ENCODE measurements around the gene PGM1. TPM values are rescaled to one million over a fixed set of nuclear protein-coding genes. Genes with fewer than 3 reads are reported as not detected.

The PGM1 gene
- total RNA-seq, 1 donor from 2014 or later: 3.6 TPM

DNA sequence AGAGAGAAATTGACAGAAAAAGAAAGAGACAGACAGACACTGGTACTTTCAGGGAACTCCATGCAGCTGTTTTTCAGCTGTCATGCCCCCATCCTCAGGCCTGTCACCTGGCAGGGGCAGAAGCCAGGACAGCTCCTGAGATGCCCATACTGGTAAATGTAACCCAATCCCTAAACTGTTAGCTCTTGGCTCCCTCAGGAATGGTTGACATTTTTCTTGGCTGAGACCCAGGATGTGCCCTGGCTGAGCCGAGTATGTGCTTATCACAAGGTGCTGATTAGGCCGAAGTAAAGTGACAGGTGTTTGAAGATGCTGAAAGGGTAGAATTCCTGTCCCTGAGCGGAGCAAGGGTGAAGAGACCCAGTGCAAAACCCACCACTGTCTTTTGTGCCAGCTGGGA lies 50.7 kb downstream of the PGM1 start:
- DNase-seq: no peak
- no peaks in the 10 kb centered on the region for H3K9me3 Mint-ChIP-seq (ENCODE audit: unreplicated experiment)

DNA sequence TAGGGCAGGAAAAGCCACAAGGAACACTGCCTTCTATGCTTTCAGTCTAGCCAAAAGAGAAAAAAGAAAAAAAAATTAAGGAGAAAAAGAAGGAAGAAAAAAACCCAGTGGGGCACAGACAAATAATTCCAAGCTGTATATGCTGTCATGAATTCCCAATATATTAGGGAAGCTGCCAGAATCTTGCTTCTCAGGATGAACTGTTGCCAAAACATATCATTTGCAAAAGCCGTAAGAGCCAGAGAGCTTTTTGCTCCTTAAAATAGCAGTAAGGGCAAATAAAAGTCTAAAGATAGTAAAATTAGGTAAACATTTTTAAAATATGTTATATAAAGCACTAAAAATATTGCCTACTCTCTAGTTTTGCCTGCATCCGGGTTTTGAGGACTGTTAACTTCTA lies 52.1 kb downstream of the PGM1 start:
- Mint-ChIP-seq H3K27me3 (ENCODE audit: unreplicated experiment) (no peaks in the 10 kb centered on the region), H3K4me1 (ENCODE audit: low read depth, unreplicated experiment) (no peaks in the 10 kb centered on the region), H3K36me3 (ENCODE audit: unreplicated experiment) (no peaks in the 10 kb centered on the region), H3K27ac (ENCODE audit: unreplicated experiment) (no peak overlapping the region), H3K9me3 (ENCODE audit: unreplicated experiment) (no peaks in the 10 kb centered on the region), H3K4me3 (ENCODE audit: unreplicated experiment) (no peak overlapping the region)
- TF ChIP-seq, protein P1, sequence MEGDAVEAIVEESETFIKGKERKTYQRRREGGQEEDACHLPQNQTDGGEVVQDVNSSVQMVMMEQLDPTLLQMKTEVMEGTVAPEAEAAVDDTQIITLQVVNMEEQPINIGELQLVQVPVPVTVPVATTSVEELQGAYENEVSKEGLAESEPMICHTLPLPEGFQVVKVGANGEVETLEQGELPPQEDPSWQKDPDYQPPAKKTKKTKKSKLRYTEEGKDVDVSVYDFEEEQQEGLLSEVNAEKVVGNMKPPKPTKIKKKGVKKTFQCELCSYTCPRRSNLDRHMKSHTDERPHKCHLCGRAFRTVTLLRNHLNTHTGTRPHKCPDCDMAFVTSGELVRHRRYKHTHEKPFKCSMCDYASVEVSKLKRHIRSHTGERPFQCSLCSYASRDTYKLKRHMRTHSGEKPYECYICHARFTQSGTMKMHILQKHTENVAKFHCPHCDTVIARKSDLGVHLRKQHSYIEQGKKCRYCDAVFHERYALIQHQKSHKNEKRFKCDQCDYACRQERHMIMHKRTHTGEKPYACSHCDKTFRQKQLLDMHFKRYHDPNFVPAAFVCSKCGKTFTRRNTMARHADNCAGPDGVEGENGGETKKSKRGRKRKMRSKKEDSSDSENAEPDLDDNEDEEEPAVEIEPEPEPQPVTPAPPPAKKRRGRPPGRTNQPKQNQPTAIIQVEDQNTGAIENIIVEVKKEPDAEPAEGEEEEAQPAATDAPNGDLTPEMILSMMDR (IDR thresholded peaks at IDR 0.05; ENCODE audit: partially characterized antibody, unreplicated experiment): no peak
- DNase-seq: no peak

More for the DNA sequence above, 50.7 kb downstream of the PGM1 start:
- Mint-ChIP-seq H3K4me1 (ENCODE audit: low read depth, unreplicated experiment) (no peaks in the 10 kb centered on the region), H3K4me3 (ENCODE audit: unreplicated experiment) (no peak overlapping the region), H3K27ac (ENCODE audit: unreplicated experiment) (no peak overlapping the region), H3K36me3 (ENCODE audit: unreplicated experiment) (no peaks in the 10 kb centered on the region), H3K27me3 (ENCODE audit: unreplicated experiment) (no peaks in the 10 kb centered on the region)
- TF ChIP-seq, protein P1 (IDR thresholded peaks at IDR 0.05; ENCODE audit: partially characterized antibody, unreplicated experiment): no peak

DNA sequence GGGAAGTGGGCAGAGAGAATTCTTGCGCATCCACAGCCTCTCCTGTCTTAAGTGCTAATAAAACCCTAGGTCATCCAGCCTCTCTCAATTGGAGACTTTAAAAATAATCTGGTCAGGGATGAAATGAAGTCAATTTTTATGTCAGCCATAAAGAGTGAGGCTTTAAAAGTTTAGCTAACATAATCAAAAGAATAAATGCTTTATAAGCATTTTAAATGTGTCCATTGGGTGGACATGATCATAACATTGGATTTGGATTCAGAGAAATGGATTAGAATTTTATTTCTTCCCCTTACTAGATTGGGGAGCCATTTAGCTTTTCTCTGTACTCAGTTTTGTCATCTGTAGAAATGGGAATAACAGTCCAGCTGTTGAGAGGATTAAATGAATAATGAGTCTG lies 55.5 kb downstream of the PGM1 start:
- Mint-ChIP-seq H3K27ac (ENCODE audit: unreplicated experiment) (no peak overlapping the region), H3K4me3 (ENCODE audit: unreplicated experiment) (no peak overlapping the region), H3K27me3 (ENCODE audit: unreplicated experiment) (no peaks in the 10 kb centered on the region), H3K36me3 (ENCODE audit: unreplicated experiment) (no peaks in the 10 kb centered on the region), H3K9me3 (ENCODE audit: unreplicated experiment) (no peaks in the 10 kb centered on the region), H3K4me1 (ENCODE audit: low read depth, unreplicated experiment) (no peaks in the 10 kb centered on the region)
- TF ChIP-seq, protein P1 (IDR thresholded peaks at IDR 0.05; ENCODE audit: partially characterized antibody, unreplicated experiment): no peak
- no peak for DNase-seq

DNA sequence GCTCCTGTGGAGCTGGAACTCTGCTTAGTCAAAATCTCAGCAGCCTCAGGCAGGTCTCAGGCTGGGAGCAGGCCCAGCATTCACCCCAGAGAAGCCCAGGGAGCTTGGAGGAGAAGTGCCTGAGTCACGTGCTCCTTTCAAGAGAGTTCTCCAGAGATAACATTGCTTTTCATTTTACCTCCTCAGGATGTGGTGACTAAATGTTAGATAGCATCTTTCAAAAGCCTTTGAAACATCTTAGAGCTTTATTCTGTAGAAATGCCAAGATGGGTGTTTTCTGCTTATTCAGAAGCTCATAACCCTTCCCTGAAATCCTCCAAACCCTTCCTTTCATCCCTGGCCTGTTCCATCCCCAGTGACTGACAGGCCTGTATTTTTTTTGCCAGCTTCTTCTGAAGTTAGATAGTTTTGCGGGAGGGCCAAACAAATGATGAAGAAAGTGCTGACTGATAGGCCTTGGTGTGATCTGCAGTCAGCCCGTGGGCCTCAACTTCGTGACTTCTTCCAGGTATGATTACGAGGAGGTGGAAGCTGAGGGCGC lies 58.0 kb downstream of the PGM1 start:
- H3K36me3 Mint-ChIP-seq (ENCODE audit: unreplicated experiment): no peaks in the 10 kb centered on the region
- TF ChIP-seq, protein P1 (IDR thresholded peaks at IDR 0.05; ENCODE audit: partially characterized antibody, unreplicated experiment): no peak
- H3K9me3 Mint-ChIP-seq (ENCODE audit: unreplicated experiment): no peaks in the 10 kb centered on the region
- no peak overlapping the region for H3K27ac Mint-ChIP-seq (ENCODE audit: unreplicated experiment)
- DNase-seq: no peak
- no peak overlapping the region for H3K4me3 Mint-ChIP-seq (ENCODE audit: unreplicated experiment)
- peaks cover 1% of the 10 kb centered on the region for H3K27me3 Mint-ChIP-seq (ENCODE audit: unreplicated experiment)
- H3K4me1 Mint-ChIP-seq (ENCODE audit: low read depth, unreplicated experiment): no peaks in the 10 kb centered on the region

DNA sequence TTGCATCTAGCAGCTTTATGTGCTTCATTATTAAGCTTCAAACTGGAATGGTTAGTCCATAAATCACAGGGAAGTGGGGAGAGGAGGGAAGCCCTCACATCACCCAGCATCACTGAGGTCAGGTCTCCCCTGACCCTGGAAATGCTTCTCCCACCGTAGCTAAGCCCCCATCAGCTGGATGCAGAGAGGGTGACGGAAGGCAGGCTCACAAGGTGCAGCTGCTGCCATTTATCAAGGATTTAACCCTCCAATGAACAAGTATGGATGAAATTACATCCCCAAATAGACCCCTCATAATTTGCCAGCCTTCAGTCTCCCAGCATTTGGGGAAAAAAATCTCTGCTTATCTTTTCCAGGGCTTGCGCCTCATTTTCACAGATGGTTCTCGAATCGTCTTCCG lies 60.8 kb downstream of the PGM1 start:
- Mint-ChIP-seq H3K9me3 (ENCODE audit: unreplicated experiment) (no peaks in the 10 kb centered on the region), H3K27ac (ENCODE audit: unreplicated experiment) (no peak overlapping the region), H3K4me3 (ENCODE audit: unreplicated experiment) (no peak overlapping the region), H3K4me1 (ENCODE audit: low read depth, unreplicated experiment) (no peaks in the 10 kb centered on the region), H3K36me3 (ENCODE audit: unreplicated experiment) (no peaks in the 10 kb centered on the region), H3K27me3 (ENCODE audit: unreplicated experiment) (peaks cover 1% of the 10 kb centered on the region)
- TF ChIP-seq, protein P1 (IDR thresholded peaks at IDR 0.05; ENCODE audit: partially characterized antibody, unreplicated experiment): no peak
- DNase-seq: no peak

All from glutamatergic neuron (in vitro differentiated cells).